ENCODE results near the gene CHMP2A.
"Not testable (repeated sequence)": the region's sequence is repeated elsewhere in the genome, so short reads cannot be mapped to it uniquely, and the experiment has no call there.

Gene CHMP2A

GRCh38 chr19:58510084-58510862 is 44.6 kb downstream of the CHMP2A start:
- no peak for DNase-seq

- DNase-seq = no peak
Observed at GRCh38 chr19:58509731-58510083, 45.2 kb downstream of the CHMP2A start.

- DNase-seq = not testable (repeated sequence)
Observed at GRCh38 chr19:58507602-58508223, 47.2 kb downstream of the CHMP2A start.
